Measurements from ENCODE around the gene SCYGR6. TPM values are rescaled to one million over a fixed set of nuclear protein-coding genes. Genes with fewer than 3 reads are reported as not detected.

The SCYGR6 gene
- total and polyA plus RNA-seq, 5 donors from 2014 or later, result not detected

DNA sequence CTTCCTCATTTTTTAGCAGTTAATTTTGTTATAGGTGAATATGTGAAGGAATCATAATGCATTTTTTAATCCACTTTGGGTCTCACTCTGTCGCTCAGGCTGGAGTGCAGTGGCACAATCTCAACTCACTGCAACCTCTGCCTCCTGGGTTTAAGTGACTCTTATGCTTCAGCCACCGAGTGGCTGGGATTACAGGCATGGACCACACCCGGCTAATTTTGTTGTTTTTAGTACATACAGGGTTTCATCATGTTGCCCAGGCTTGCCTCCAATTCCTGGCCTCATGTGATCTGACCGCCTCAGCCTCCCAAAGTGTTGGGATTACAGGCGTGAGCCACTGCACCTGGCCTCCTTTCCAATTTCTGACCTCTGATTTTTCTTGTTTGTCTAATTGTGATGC is 40.3 kb downstream of the SCYGR6 start:
- H3K4me1 ChIP-seq (ENCODE audit: control insufficient read depth, insufficient read depth, low read length, poor library complexity, severe bottlenecking), result no peaks in the 10 kb centered on the region
- H3K4me3 ChIP-seq (ENCODE audit: low read depth, low read length), result no peak overlapping the region

DNA sequence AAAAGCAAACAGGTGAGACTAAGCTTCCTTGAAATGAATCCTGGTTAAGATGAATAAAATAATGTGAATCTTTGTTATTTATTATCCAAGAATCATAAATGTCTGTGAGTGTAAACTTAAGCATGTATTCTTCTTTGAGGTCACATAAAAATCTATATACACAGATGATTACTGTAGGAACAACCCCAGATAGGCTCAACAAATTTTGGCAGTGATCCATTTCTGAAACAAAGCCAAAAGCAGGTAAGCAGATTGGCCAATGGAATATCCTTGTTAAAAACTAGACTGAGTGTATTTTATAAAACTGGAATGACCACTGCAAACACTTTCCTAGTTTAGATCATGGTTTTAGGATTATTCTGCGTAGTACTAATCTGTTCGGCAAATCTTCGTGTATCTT is 46.6 kb downstream of the SCYGR6 start:
- H3K9me3 ChIP-seq (ENCODE audit: control insufficient read depth in 2 of 2, low read length in 2 of 2), result no peaks in the 10 kb centered on the region
- Mint-ChIP-seq H3K36me3 (no peaks in the 10 kb centered on the region), H3K27ac (no peak overlapping the region), H3K4me3 (no peak overlapping the region), H3K4me1 (no peaks in the 10 kb centered on the region), H3K9me3 (peaks cover 0 to 2% (median 0%) of the 10 kb centered on the region in 7 donors), H3K27me3 (no peaks in the 10 kb centered on the region)
- no peak for ATAC-seq (ENCODE audit: low read depth in 2 of 2)
- no peak for DNase-seq
- H3K4me1 ChIP-seq (ENCODE audit: control insufficient read depth, insufficient read depth, low read length, poor library complexity, severe bottlenecking), result no peaks in the 10 kb centered on the region
- no peak overlapping the region for H3K27ac ChIP-seq (ENCODE audit: insufficient read depth, low read length, poor library complexity, severe bottlenecking)
- H3K4me3 ChIP-seq (ENCODE audit: low read depth, low read length), result no peak overlapping the region
- H3K36me3 ChIP-seq (ENCODE audit: control insufficient read depth, insufficient read depth, low read length), result no peaks in the 10 kb centered on the region
- H3K27me3 ChIP-seq (ENCODE audit: control insufficient read depth, insufficient read depth, low read length), result no peaks in the 10 kb centered on the region

More for the DNA sequence above, 40.3 kb downstream of the SCYGR6 start:
- DNase-seq, result no peak
- Mint-ChIP-seq H3K27me3 (peaks cover 22% of the 10 kb centered on the region), H3K4me3 (no peak overlapping the region), H3K27ac (no peak overlapping the region), H3K4me1 (no peaks in the 10 kb centered on the region), H3K9me3 (peaks cover 0 to 3% (median 0%) of the 10 kb centered on the region in 7 donors), H3K36me3 (no peaks in the 10 kb centered on the region)
- ATAC-seq (ENCODE audit: low read depth in 2 of 2), result no peak
- no peaks in the 10 kb centered on the region for H3K36me3 ChIP-seq (ENCODE audit: control insufficient read depth, insufficient read depth, low read length)
- no peak overlapping the region for H3K27ac ChIP-seq (ENCODE audit: insufficient read depth, low read length, poor library complexity, severe bottlenecking)
- peaks cover 7% of the 10 kb centered on the region for H3K27me3 ChIP-seq (ENCODE audit: control insufficient read depth, insufficient read depth, low read length)
- no peaks in the 10 kb centered on the region for H3K9me3 ChIP-seq (ENCODE audit: control insufficient read depth in 2 of 2, low read length in 2 of 2)

DNA sequence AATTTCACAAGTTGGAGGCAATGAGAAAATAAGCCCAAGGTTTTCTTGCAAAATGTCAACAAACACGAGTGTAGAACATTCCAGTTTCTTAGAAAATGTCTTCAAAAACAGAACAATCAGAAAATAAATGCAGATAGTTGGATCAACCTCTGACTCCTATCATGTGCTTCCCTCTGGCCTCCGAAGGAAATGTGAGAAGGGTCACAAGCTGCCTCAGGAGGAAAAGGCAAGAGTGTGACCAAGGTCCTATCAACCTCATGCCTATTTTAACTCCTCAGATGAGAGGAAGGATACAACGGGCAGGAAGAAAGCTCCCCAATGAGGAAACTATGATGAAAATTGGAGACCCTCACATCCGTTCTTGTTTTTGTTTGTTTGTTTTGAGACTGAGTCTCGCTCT is 50.1 kb downstream of the SCYGR6 start:
- no peaks in the 10 kb centered on the region for H3K4me1 ChIP-seq (ENCODE audit: control insufficient read depth, insufficient read depth, low read length, poor library complexity, severe bottlenecking)
- H3K27me3 ChIP-seq (ENCODE audit: control insufficient read depth, insufficient read depth, low read length), result no peaks in the 10 kb centered on the region
- Mint-ChIP-seq H3K9me3 (no peaks in the 10 kb centered on the region), H3K36me3 (no peaks in the 10 kb centered on the region), H3K27ac (no peak overlapping the region), H3K27me3 (no peaks in the 10 kb centered on the region), H3K4me3 (no peak overlapping the region), H3K4me1 (no peaks in the 10 kb centered on the region)
- no peak for DNase-seq
- no peak for ATAC-seq (ENCODE audit: low read depth in 2 of 2)
- no peak overlapping the region for H3K27ac ChIP-seq (ENCODE audit: insufficient read depth, low read length, poor library complexity, severe bottlenecking)
- no peaks in the 10 kb centered on the region for H3K36me3 ChIP-seq (ENCODE audit: control insufficient read depth, insufficient read depth, low read length)
- no peak overlapping the region for H3K4me3 ChIP-seq (ENCODE audit: low read depth, low read length)
- H3K9me3 ChIP-seq (ENCODE audit: control insufficient read depth in 2 of 2, low read length in 2 of 2), result no peaks in the 10 kb centered on the region

Other genes with a start within 250 kb of the SCYGR6 start
- not detected for gene SCYGR2, start 125.9 kb downstream of the SCYGR6 start, total RNA-seq
- gene SCYGR2, start 125.9 kb downstream of the SCYGR6 start, polyA plus RNA-seq, result not detected
- gene SCYGR3, start 109.9 kb downstream of the SCYGR6 start, total RNA-seq, result not detected
- not detected for gene SCYGR3, start 109.9 kb downstream of the SCYGR6 start, polyA plus RNA-seq
- not detected for gene SCYGR4, start 107.3 kb downstream of the SCYGR6 start, total RNA-seq
- gene SCYGR4, start 107.3 kb downstream of the SCYGR6 start, polyA plus RNA-seq, result not detected
- not detected for gene SCYGR5, start 58.0 kb downstream of the SCYGR6 start, total RNA-seq
- not detected for gene SCYGR5, start 58.0 kb downstream of the SCYGR6 start, polyA plus RNA-seq
- gene SLC19A3, start 6.7 kb downstream of the SCYGR6 start, total RNA-seq, result not detected
- gene SLC19A3, start 6.7 kb downstream of the SCYGR6 start, polyA plus RNA-seq, result not detected
- not detected for gene SCYGR7, start 3.6 kb upstream of the SCYGR6 start, total RNA-seq
- not detected for gene SCYGR7, start 3.6 kb upstream of the SCYGR6 start, polyA plus RNA-seq
- gene SCYGR8, start 21.1 kb upstream of the SCYGR6 start, total RNA-seq, result not detected
- not detected for gene SCYGR8, start 21.1 kb upstream of the SCYGR6 start, polyA plus RNA-seq
- gene CCL20, start 89.1 kb upstream of the SCYGR6 start, total RNA-seq, result 3.7 TPM
- 1 to 10 TPM in 3 of 4 donors, under 1 TPM in 1; 0.94 to 2.3 (median 2.1) TPM for gene CCL20, start 89.1 kb upstream of the SCYGR6 start, polyA plus RNA-seq
- gene DAW1, start 146.9 kb upstream of the SCYGR6 start, total RNA-seq, result not detected
- not detected for gene DAW1, start 146.9 kb upstream of the SCYGR6 start, polyA plus RNA-seq

All from CD4-positive, CD25-positive, alpha-beta regulatory T cell (primary cell).